Fibroblast of skin of left quadriceps (primary cell): ENCODE measurements around the gene AFAP1L2.
A peak's percentile ranks its signal among the peaks of the same experiment; 100 is the strongest.
"Not testable (repeated sequence)": the region's sequence is repeated elsewhere in the genome, so short reads cannot be mapped to it uniquely, and the experiment has no call there.

ENCODE experiments used
- DNase-seq, 2 experiments: peaks; one replicate each; pipeline ENCODE4 v3.0.0-alpha.2; 2013; ENCODE audit warnings: low read depth in 2 of 2

Gene AFAP1L2

GRCh38 chr10:114335614-114336013 lies 68.7 kb downstream of the AFAP1L2 start:
- DNase-seq = no peak

- DNase-seq = no peak
Measured at GRCh38 chr10:114334301-114334700, 70.0 kb downstream of the AFAP1L2 start.

- not testable (repeated sequence) for DNase-seq
Measured at GRCh38 chr10:114333441-114333840, 70.9 kb downstream of the AFAP1L2 start.

- DNase-seq = peak in 1 of 2 experiments; percentile 7
Measured at GRCh38 chr10:114332301-114333192, 71.8 kb downstream of the AFAP1L2 start.

GRCh38 chr10:114329634-114330365 lies 74.5 kb downstream of the AFAP1L2 start:
- DNase-seq = no peak

GRCh38 chr10:114328874-114329273 lies 75.4 kb downstream of the AFAP1L2 start:
- DNase-seq = no peak

- DNase-seq = no peak
Measured at GRCh38 chr10:114328441-114328812, 75.9 kb downstream of the AFAP1L2 start.

- DNase-seq = no peak
Measured at GRCh38 chr10:114327537-114328440, 76.5 kb downstream of the AFAP1L2 start.

- no peak for DNase-seq
Measured at GRCh38 chr10:114326795-114327194, 77.5 kb downstream of the AFAP1L2 start.

GRCh38 chr10:114323023-114323422 lies 81.3 kb downstream of the AFAP1L2 start:
- no peak for DNase-seq

GRCh38 chr10:114322344-114322743 lies 82.0 kb downstream of the AFAP1L2 start:
- no peak for DNase-seq

GRCh38 chr10:114320249-114321116 lies 83.8 kb downstream of the AFAP1L2 start:
- DNase-seq = no peak

- no peak for DNase-seq
Measured at GRCh38 chr10:114319406-114320248, 84.7 kb downstream of the AFAP1L2 start.

GRCh38 chr10:114316744-114317143 lies 87.6 kb downstream of the AFAP1L2 start:
- DNase-seq = no peak

GRCh38 chr10:114315566-114316420 lies 88.5 kb downstream of the AFAP1L2 start:
- DNase-seq = no peak

- no peak for DNase-seq
Measured at GRCh38 chr10:114313866-114314265, 90.4 kb downstream of the AFAP1L2 start.

GRCh38 chr10:114313139-114313538 lies 91.2 kb downstream of the AFAP1L2 start:
- DNase-seq = no peak

GRCh38 chr10:114311496-114312209 lies 92.6 kb downstream of the AFAP1L2 start:
- DNase-seq = no peak
